ENCODE results near the gene FOXF1.

The FOXF1 gene

DNA sequence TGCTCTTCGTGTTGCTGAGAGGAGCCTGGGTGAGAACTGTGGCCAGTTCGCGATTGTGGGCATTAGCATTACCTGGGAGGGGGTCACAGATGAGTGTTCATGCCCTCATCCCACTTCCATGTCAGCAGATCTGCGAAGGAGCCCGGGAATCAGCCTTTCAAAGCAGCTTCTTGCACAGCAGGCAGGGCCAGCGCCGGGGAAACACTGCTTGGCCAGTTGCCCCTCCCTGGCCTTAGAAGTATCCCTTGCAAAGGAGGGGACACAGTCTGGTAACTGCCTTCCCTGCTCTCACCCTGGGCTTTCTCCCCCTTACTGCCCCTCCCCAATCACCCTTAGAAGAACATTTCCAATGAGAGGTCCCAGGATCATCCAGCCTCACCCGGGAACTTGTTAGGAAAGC, 42.8 kb upstream of the FOXF1 start:
- TF ChIP-seq, protein P1, sequence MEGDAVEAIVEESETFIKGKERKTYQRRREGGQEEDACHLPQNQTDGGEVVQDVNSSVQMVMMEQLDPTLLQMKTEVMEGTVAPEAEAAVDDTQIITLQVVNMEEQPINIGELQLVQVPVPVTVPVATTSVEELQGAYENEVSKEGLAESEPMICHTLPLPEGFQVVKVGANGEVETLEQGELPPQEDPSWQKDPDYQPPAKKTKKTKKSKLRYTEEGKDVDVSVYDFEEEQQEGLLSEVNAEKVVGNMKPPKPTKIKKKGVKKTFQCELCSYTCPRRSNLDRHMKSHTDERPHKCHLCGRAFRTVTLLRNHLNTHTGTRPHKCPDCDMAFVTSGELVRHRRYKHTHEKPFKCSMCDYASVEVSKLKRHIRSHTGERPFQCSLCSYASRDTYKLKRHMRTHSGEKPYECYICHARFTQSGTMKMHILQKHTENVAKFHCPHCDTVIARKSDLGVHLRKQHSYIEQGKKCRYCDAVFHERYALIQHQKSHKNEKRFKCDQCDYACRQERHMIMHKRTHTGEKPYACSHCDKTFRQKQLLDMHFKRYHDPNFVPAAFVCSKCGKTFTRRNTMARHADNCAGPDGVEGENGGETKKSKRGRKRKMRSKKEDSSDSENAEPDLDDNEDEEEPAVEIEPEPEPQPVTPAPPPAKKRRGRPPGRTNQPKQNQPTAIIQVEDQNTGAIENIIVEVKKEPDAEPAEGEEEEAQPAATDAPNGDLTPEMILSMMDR (IDR thresholded peaks at IDR 0.05; ENCODE audit: low read depth, low read length), result no peak
- H3K4me3 ChIP-seq (ENCODE audit: low read depth, low read length), result no peak overlapping the region

DNA sequence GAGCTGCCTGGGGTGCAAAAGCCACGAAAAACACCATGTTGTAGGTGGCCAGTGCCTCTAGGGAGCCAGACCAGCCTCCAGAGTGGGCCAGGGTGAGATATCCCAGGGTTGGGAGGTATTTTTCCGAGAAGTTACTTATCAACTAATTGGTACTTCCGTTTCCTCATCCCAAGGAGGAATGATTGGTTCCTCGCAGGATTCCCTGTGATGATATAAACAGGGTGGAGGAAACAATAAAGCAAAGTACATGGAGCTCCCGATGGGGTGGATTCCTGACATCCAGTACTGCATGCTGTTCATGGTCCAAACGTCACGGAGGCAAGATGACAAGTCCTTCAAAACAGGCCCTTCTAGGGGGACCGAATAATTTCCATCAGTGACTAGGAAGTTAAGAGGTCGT, 39.4 kb upstream of the FOXF1 start:
- TF ChIP-seq, protein P1 (IDR thresholded peaks at IDR 0.05; ENCODE audit: low read depth, low read length), result no peak
- no peak overlapping the region for H3K4me3 ChIP-seq (ENCODE audit: low read depth, low read length)

- TF ChIP-seq, protein P1 (IDR thresholded peaks at IDR 0.05; ENCODE audit: low read depth, low read length), result no peak
- H3K4me3 ChIP-seq (ENCODE audit: low read depth, low read length), result no peak overlapping the region
Observed at GRCh38 chr16:86471896-86472295, 38.4 kb upstream of the FOXF1 start.

GRCh38 chr16:86472366-86472765, 38.0 kb upstream of the FOXF1 start:
- no peak overlapping the region for H3K4me3 ChIP-seq (ENCODE audit: low read depth, low read length)

GRCh38 chr16:86476956-86477534, 33.3 kb upstream of the FOXF1 start:
- TF ChIP-seq, protein P1 (IDR thresholded peaks at IDR 0.05; ENCODE audit: low read depth, low read length), result no peak
- H3K4me3 ChIP-seq (ENCODE audit: low read depth, low read length), result no peak overlapping the region

More at GRCh38 chr16:86472366-86472765, 38.0 kb upstream of the FOXF1 start:
- TF ChIP-seq, protein P1 (IDR thresholded peaks at IDR 0.05; ENCODE audit: low read depth, low read length), result no peak

- TF ChIP-seq, protein P1 (IDR thresholded peaks at IDR 0.05; ENCODE audit: low read depth, low read length), result no peak
- H3K4me3 ChIP-seq (ENCODE audit: low read depth, low read length), result no peak overlapping the region
Observed at GRCh38 chr16:86477642-86478041, 32.7 kb upstream of the FOXF1 start.

DNA sequence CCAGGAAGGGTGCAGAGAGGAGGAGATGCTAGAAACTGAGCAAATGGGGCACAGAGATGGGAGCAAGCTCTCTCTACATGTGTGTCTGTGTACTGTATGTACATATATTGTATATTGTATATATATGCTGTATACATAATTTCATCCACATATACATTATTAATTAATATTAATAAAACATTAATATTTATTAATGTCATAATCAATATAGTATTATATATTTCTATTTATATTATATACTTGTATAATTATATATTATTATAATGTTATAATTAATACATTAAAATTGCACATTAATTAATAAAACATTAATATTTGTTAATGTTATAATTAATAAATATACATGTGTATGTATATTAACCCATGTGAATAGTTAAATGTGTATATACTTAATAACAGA, 31.5 kb upstream of the FOXF1 start:
- H3K4me3 ChIP-seq (ENCODE audit: low read depth, low read length), result no peak overlapping the region
- TF ChIP-seq, protein P1 (IDR thresholded peaks at IDR 0.05; ENCODE audit: low read depth, low read length), result no peak
